NT2/D1 (cell line): ENCODE data around the gene LRCH3.

Experiments
- DNase-seq: peaks from one replicate; pipeline ENCODE4 v3.0.0-alpha.2; 2011; ENCODE audit warnings: low read depth, low spot score
- H3K27me3 ChIP-seq: 2 replicates; pipeline ENCODE4 v1.6.0; 2011; ENCODE audit warnings: mild to moderate bottlenecking; ENCODE audit not compliant: insufficient read length, insufficient read depth
- H3K36me3 ChIP-seq: 2 replicates; pipeline ENCODE4 v1.6.1; 2011; ENCODE audit warnings: mild to moderate bottlenecking, low read length, mixed read lengths; ENCODE audit not compliant: insufficient read depth, insufficient read length
- H3K4me1 ChIP-seq: 2 replicates; pipeline ENCODE4 v1.5.1; 2011; ENCODE audit not compliant: insufficient read depth, insufficient read length
- H3K4me3 ChIP-seq: 2 replicates; pipeline ENCODE4 v1.5.1; 2011; ENCODE audit warnings: low read depth; ENCODE audit not compliant: insufficient read length
- H3K9ac ChIP-seq: 2 replicates; pipeline ENCODE4 v1.6.0; 2011; ENCODE audit warnings: low read depth; ENCODE audit not compliant: insufficient read length
- H3K9me3 ChIP-seq: 2 replicates; pipeline ENCODE4 v1.5.1; 2011; ENCODE audit warnings: mild to moderate bottlenecking, low read length; ENCODE audit not compliant: insufficient read depth
- SUZ12 ChIP-seq: IDR thresholded peaks from 2 replicates; pipeline ENCODE4 v1.6.1; 2011; ENCODE audit not compliant: insufficient read length, insufficient read depth; ENCODE audit errors: extremely low read depth
- YY1 ChIP-seq: IDR thresholded peaks from 2 replicates; pipeline ENCODE4 v1.6.1; 2011; ENCODE audit not compliant: insufficient read length, insufficient read depth
- ZNF274 ChIP-seq: IDR thresholded peaks from 2 replicates; pipeline ENCODE4 v1.6.1; 2011; ENCODE audit warnings: mild to moderate bottlenecking, low read depth, low read length

The LRCH3 gene

DNA sequence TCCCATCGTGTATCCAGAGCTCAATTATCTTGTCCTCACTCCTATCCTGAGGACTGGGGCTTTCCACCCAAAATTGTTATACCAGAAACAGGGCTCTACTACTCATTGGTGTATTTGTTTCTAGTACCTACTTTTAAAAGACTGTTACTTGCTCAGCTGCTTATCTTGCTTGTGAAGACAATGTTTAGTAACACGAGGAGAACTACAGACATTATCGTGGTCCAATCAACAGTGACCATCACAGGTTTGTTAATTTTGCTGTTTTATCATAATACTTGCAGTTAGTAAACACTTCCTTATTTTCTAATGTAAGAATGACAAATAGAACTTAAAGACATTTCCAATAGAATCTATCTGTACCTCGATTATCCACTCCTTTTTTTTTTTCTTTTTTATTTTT is 13.5 kb downstream of the LRCH3 start:
- no peak overlapping the region for H3K4me3 ChIP-seq
- H3K9me3 ChIP-seq, result no peaks in the 10 kb centered on the region
- TF ChIP-seq YY1 (no peak), SUZ12 (no peak), ZNF274 (no peak)
- no peak for DNase-seq
- no peak overlapping the region for H3K9ac ChIP-seq
- no peaks in the 10 kb centered on the region for H3K36me3 ChIP-seq
- no peaks in the 10 kb centered on the region for H3K27me3 ChIP-seq
- H3K4me1 ChIP-seq, result no peaks in the 10 kb centered on the region

DNA sequence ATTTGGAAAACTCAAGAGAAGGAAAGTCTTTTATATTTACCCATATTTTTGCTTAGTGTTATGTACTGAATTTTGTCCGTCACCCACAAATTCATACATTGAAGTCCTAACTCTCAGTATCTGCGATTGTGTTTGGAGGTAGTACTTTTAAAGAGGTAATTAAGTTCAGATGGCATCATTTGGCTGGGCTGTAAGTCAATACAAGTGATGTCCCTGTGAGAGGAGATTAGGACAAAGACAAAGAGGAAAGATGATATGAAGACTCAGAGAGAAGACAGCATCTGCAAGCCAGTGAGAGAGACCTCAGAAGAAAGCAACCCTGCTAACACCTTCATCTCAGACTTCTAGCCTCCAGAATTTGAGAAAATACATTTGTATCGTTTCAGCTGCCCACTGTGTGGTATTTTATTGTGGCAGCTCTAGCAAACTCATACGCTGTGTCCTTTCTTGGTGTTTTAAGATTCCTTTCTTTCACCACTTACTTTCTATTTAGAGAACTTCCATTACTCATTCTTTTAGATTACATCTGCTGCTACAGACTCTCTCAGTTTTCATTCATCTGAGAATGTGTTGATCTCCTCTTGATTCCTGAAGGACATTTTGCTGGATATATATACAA is 17.0 kb downstream of the LRCH3 start:
- Histone ChIP-seq H3K27me3 (no peaks in the 10 kb centered on the region), H3K4me3 (no peak overlapping the region), H3K36me3 (peaks cover 2% of the 10 kb centered on the region), H3K4me1 (no peaks in the 10 kb centered on the region), H3K9me3 (no peaks in the 10 kb centered on the region), H3K9ac (no peak overlapping the region)
- no peak for DNase-seq
- TF ChIP-seq YY1 (no peak), ZNF274 (no peak), SUZ12 (no peak)

DNA sequence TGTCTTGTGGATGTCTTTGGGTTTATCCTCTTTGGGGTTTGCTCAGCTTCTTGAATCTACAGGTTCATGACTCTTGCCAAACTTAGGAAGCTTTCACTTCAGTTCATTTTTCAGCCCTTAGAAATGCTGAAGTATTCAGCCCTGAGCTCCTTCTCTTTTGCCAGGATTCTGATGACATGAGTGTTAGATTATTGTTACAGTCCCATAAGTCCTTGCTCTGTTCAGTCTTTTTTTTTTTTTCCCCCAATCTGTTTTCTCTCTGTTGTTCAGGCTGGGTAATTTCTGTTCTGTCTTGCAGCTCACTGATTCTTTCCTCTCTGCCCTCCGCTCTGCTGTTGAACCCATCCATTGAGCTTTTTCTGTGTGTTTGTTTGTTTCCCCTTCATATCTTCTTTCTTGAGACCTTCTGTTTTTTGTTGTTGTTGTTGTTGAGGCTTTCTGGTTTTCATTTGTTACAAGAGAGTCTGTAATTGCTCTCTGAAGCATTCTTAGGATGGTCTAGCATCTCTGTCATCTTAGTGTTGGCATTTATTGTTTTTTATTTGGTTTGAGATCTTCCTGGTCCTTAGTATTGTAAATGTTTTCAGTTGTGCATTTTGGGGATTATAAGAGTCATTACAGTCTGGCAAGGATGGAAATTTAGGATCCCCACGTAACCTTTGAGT is 18.4 kb downstream of the LRCH3 start:
- TF ChIP-seq ZNF274 (no peak), SUZ12 (no peak), YY1 (no peak)
- Histone ChIP-seq H3K9ac (no peak overlapping the region), H3K4me3 (no peak overlapping the region), H3K36me3 (peaks cover 2% of the 10 kb centered on the region), H3K4me1 (no peaks in the 10 kb centered on the region), H3K9me3 (no peaks in the 10 kb centered on the region), H3K27me3 (no peaks in the 10 kb centered on the region)
- no peak for DNase-seq

DNA sequence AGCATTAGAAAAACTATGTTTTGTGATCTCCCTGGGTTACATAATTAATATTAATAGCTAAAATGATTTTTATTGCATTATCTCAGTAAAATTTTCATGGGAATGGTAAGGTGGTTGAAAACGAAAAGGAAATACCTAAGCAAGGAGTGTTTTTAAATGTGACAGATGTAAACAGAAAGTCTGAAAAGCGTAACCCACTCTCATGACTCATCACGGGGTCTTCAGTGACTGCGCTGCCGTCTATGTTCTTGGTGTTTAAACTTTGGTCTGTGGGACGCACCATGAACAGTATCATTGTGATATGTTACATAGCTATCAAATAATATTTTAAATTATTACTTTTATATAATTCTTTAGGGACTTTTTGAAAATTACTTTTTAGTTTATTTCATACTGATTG is 19.8 kb downstream of the LRCH3 start:
- no peak overlapping the region for H3K4me3 ChIP-seq
- H3K9ac ChIP-seq, result no peak overlapping the region
- TF ChIP-seq SUZ12 (no peak), YY1 (no peak), ZNF274 (no peak)
- no peaks in the 10 kb centered on the region for H3K27me3 ChIP-seq
- no peak for DNase-seq
- peaks cover 2% of the 10 kb centered on the region for H3K36me3 ChIP-seq
- H3K9me3 ChIP-seq, result no peaks in the 10 kb centered on the region
- H3K4me1 ChIP-seq, result no peaks in the 10 kb centered on the region

DNA sequence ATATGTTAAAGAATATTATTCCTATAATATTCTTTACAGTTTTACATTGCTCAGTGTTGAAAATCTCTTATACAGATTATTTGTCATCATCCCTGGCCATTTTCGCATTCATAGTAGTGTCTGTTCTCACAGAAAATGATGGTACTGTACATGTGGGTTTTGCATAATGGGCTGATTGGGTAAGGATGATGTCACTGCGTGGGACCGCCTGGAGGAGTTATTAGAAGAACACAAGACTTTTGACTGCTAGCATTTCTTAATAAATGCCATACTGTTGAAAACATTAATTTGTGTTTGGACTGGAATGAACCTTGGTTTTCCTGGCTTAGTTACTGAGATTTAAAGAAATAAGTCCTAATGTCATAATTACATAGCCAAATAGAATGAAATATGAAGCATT is 20.3 kb downstream of the LRCH3 start:
- DNase-seq, result no peak
- H3K4me1 ChIP-seq, result no peaks in the 10 kb centered on the region
- H3K36me3 ChIP-seq, result peaks cover 2% of the 10 kb centered on the region
- no peaks in the 10 kb centered on the region for H3K9me3 ChIP-seq
- no peaks in the 10 kb centered on the region for H3K27me3 ChIP-seq
- H3K4me3 ChIP-seq, result no peak overlapping the region
- no peak for TF ChIP-seq ZNF274
- no peak for TF ChIP-seq SUZ12
- no peak for TF ChIP-seq YY1
- no peak overlapping the region for H3K9ac ChIP-seq

DNA sequence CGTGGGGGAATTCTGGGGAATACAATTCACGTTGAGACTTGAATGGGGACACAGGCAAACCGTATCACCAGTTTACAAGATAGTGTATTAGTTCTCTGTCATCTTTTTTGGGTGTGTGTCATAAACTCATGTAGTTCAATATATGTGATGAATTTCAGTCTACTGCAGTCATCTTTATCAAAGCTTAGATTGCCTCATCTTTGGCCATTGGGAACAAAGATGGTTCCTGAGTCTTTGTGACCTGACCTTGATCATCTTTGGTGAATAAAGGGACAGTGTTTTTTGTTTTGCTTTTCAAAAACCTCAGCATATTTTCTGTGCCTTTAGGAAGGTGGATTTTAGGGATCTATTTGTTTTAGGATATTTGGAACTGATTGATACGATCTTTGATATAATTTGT is 23.3 kb downstream of the LRCH3 start:
- peaks cover 7% of the 10 kb centered on the region for H3K36me3 ChIP-seq
- TF ChIP-seq YY1 (no peak), SUZ12 (no peak), ZNF274 (no peak)
- H3K4me1 ChIP-seq, result no peaks in the 10 kb centered on the region

DNA sequence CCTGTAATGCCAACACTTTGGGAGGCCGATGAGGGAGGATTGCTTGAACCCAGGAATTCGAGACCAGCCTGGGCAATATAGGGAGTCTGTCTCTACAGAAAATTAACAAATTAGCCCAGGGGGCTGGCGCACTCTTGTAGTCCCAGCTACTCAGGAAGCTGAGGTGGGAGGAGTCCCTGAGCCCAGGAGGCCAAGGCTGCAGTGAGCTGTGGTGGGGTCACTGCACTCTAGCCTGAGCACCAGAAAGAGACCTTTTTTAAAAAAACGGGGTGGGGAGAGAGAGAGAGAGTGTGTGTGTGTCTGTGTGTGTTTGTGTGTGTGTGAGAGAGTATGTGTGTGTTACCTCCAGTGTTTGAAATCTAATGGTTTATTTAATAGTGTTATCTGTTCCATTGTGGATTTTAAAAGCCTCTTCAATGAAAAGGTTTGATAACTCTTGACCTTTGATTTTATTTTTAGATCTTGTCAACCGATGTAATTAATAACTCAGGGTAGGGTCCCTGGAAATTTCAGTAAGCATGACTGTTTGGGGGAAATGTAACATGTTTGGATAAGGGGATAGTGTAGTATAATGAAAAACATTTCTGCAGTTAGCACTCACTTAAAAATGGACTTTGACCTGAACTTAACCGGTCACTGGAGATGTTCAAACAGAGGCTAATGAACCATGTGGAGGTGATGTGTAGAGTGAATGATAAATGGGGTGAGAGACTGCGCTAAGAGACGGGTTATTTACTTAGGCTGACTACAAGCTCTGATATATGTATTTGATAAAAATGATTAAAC is 29.7 kb downstream of the LRCH3 start:
- TF ChIP-seq YY1 (no peak), ZNF274 (no peak), SUZ12 (no peak)
- Histone ChIP-seq H3K9ac (no peak overlapping the region), H3K4me1 (no peaks in the 10 kb centered on the region), H3K4me3 (no peak overlapping the region), H3K9me3 (no peaks in the 10 kb centered on the region), H3K36me3 (peaks cover 28% of the 10 kb centered on the region), H3K27me3 (no peaks in the 10 kb centered on the region)
- DNase-seq, result no peak

More for the DNA sequence above, 23.3 kb downstream of the LRCH3 start:
- no peak overlapping the region for H3K4me3 ChIP-seq
- H3K9ac ChIP-seq, result no peak overlapping the region
- DNase-seq, result no peak
- H3K9me3 ChIP-seq, result no peaks in the 10 kb centered on the region
- no peaks in the 10 kb centered on the region for H3K27me3 ChIP-seq
